Chondrocyte (in vitro differentiated cells): ENCODE measurements around the gene PREX1. TPM values are rescaled to one million over a fixed set of nuclear protein-coding genes. Genes with fewer than 3 reads are reported as not detected.
"Not testable (repeated sequence)": the region's sequence is repeated elsewhere in the genome, so short reads cannot be mapped to it uniquely, and the experiment has no call there.

ENCODE experiments used
- DNase-seq: peaks from one replicate; pipeline ENCODE4 v3.0.0; 2021; ENCODE audit warnings: mixed read lengths, low spot score
- H3K27ac Mint-ChIP-seq: one replicate; pipeline ENCODE4 v1.8.0; 2021; ENCODE audit warnings: mild to moderate bottlenecking, moderate library complexity, mixed read lengths; ENCODE audit not compliant: unreplicated experiment
- H3K27me3 Mint-ChIP-seq: 2 replicates; pipeline ENCODE4 v1.8.0; 2021; ENCODE audit warnings: low read depth, mixed read lengths
- H3K36me3 Mint-ChIP-seq: 2 replicates; pipeline ENCODE4 v1.8.0; 2021; ENCODE audit warnings: low read depth, mixed read lengths
- H3K4me1 Mint-ChIP-seq: 2 replicates; pipeline ENCODE4 v1.8.0; 2021; ENCODE audit warnings: low read depth, mild to moderate bottlenecking, mixed read lengths
- H3K4me3 Mint-ChIP-seq: one replicate; pipeline ENCODE4 v1.8.0; 2021; ENCODE audit warnings: mild to moderate bottlenecking, moderate library complexity, mixed read lengths; ENCODE audit not compliant: unreplicated experiment
- H3K9me3 Mint-ChIP-seq: 2 replicates; pipeline ENCODE4 v1.8.0; 2021; ENCODE audit warnings: low read depth, mixed read lengths
- total RNA-seq: library from RNA; stranded (reverse); gene quantifications from 3 replicates; pipeline ENCODE4 v1.2.1, GENCODE V29; 2021
- TF ChIP-seq, protein P1 (sequence below): fragments of 200-600 bp; sonication (generic); IDR thresholded peaks from 2 replicates; pipeline ENCODE4 v1.5.0; 2021; ENCODE audit warnings: antibody characterized with exemption, mild to moderate bottlenecking, moderate library complexity

The PREX1 gene
- total RNA-seq, 1 donor from 2014 or later, result 3.0 TPM

- Mint-ChIP-seq H3K27ac (no peak overlapping the region), H3K36me3 (peaks cover 5% of the 10 kb centered on the region), H3K4me1 (peaks cover 4% of the 10 kb centered on the region), H3K9me3 (peaks cover 10% of the 10 kb centered on the region), H3K4me3 (no peak overlapping the region), H3K27me3 (no peaks in the 10 kb centered on the region)
- DNase-seq, result no peak
- TF ChIP-seq, protein P1, sequence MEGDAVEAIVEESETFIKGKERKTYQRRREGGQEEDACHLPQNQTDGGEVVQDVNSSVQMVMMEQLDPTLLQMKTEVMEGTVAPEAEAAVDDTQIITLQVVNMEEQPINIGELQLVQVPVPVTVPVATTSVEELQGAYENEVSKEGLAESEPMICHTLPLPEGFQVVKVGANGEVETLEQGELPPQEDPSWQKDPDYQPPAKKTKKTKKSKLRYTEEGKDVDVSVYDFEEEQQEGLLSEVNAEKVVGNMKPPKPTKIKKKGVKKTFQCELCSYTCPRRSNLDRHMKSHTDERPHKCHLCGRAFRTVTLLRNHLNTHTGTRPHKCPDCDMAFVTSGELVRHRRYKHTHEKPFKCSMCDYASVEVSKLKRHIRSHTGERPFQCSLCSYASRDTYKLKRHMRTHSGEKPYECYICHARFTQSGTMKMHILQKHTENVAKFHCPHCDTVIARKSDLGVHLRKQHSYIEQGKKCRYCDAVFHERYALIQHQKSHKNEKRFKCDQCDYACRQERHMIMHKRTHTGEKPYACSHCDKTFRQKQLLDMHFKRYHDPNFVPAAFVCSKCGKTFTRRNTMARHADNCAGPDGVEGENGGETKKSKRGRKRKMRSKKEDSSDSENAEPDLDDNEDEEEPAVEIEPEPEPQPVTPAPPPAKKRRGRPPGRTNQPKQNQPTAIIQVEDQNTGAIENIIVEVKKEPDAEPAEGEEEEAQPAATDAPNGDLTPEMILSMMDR, result no peak
These were observed 66.6 kb downstream of the PREX1 start for GRCh38 chr20:48761023-48761785.

DNA sequence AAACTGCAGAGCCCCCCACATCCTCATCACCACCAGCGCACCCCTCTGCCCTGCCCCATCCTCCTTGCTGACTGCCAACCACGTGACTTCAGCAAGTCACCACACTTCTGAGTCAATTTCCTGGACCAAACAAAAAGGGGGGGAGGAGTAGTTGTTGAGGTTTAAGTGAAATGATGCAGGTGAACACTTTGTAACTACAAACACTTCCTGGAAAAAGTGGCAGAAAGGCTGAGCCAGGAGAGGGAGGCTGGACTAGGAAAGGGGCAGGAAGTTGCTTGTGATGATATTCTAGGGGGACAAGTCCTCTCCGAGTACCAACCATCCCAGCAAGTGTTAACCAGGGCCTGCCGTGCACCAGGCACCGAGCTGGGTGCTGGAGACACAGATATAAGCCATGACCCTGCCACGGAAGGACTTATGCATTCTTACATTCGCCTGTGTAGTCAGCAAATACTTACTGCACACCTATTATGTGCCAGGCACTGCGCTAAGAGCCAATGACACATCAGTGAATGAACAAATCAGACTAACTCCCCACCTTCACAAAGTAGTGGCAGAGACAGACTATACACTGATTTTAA, 67.3 kb downstream of the PREX1 start:
- peaks cover 11% of the 10 kb centered on the region for H3K9me3 Mint-ChIP-seq
- no peaks in the 10 kb centered on the region for H3K27me3 Mint-ChIP-seq
- DNase-seq, result no peak
- TF ChIP-seq, protein P1, result no peak
- H3K27ac Mint-ChIP-seq, result no peak overlapping the region
- no peak overlapping the region for H3K4me3 Mint-ChIP-seq
- peaks cover 5% of the 10 kb centered on the region for H3K36me3 Mint-ChIP-seq
- H3K4me1 Mint-ChIP-seq, result peaks cover 7% of the 10 kb centered on the region

GRCh38 chr20:48759631-48760245, 68.1 kb downstream of the PREX1 start:
- Mint-ChIP-seq H3K27me3 (no peaks in the 10 kb centered on the region), H3K4me3 (no peak overlapping the region), H3K36me3 (peaks cover 2% of the 10 kb centered on the region), H3K27ac (no peak overlapping the region), H3K4me1 (peaks cover 7% of the 10 kb centered on the region), H3K9me3 (peaks cover 11% of the 10 kb centered on the region)
- DNase-seq, result no peak
- TF ChIP-seq, protein P1, result no peak

DNA sequence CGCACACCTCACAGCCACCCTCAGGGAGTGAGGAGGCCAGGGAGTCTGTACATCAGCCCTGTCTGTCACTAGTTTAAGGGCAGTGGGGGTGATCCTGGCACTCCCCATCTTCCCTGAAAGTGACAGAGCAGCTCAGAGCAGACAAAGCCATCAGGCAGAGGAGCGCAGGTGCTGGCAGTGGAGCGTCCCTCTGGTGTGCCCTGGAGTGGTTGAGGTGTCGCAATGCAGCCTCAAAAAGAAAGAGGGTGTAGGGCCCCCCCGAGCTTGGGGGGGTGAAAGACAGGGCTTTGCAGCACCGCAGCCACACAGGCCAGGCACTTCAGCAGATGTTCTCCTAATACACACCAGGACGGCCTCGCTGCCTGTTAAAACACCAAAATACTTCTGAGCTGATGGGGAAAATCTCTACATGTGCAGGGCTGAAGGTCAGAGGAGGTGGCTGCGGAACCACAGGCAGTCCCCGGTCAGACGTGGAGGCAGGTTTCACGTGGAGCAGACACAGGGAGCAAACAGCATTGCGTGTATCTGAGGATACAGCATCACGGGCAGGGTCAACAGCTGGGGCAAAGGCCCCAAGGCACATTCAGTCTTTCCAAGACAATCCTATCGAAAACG, 69.5 kb downstream of the PREX1 start:
- Mint-ChIP-seq H3K9me3 (peaks cover 11% of the 10 kb centered on the region), H3K27ac (no peak overlapping the region), H3K27me3 (no peaks in the 10 kb centered on the region), H3K4me3 (no peak overlapping the region), H3K4me1 (peaks cover 7% of the 10 kb centered on the region), H3K36me3 (peaks cover 2% of the 10 kb centered on the region)
- TF ChIP-seq, protein P1, result no peak
- DNase-seq, result no peak

GRCh38 chr20:48756774-48757173, 71.0 kb downstream of the PREX1 start:
- not testable (repeated sequence) for H3K9me3 Mint-ChIP-seq, H3K4me1 Mint-ChIP-seq, DNase-seq, H3K27me3 Mint-ChIP-seq, H3K4me3 Mint-ChIP-seq, H3K36me3 Mint-ChIP-seq, H3K27ac Mint-ChIP-seq
